ENCODE data around the gene MARCHF3.

DNA sequence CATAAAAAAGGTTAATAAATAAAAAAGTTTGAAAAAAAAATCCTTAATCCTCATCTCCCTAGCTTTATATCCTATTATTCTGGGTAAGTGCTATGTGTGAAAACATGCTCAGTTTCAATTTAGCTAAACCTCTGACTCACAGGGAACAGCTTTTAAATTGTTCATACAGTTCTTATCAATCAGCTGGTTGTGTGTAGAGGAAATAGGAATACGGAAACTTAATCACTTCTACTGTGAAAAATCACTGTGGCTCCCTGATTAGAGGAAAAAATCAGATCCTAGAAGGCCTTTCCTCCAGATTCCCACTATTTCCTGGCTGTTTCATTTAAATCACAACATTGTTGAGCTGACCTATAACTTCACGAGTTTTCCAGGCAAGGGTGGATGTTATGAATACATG, 120.5 kb downstream of the MARCHF3 start:
- TF ChIP-seq EP300 (IDR thresholded peaks at IDR 0.05) (no peak), POLR2A (IDR thresholded peaks at IDR 0.05) (no peak), POLR2AphosphoS5 (IDR thresholded peaks at IDR 0.05) (no peak)
- TF ChIP-seq, protein P1, sequence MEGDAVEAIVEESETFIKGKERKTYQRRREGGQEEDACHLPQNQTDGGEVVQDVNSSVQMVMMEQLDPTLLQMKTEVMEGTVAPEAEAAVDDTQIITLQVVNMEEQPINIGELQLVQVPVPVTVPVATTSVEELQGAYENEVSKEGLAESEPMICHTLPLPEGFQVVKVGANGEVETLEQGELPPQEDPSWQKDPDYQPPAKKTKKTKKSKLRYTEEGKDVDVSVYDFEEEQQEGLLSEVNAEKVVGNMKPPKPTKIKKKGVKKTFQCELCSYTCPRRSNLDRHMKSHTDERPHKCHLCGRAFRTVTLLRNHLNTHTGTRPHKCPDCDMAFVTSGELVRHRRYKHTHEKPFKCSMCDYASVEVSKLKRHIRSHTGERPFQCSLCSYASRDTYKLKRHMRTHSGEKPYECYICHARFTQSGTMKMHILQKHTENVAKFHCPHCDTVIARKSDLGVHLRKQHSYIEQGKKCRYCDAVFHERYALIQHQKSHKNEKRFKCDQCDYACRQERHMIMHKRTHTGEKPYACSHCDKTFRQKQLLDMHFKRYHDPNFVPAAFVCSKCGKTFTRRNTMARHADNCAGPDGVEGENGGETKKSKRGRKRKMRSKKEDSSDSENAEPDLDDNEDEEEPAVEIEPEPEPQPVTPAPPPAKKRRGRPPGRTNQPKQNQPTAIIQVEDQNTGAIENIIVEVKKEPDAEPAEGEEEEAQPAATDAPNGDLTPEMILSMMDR (IDR thresholded peaks at IDR 0.05): no peak
